ENCODE results near the gene SPTA1. TPM values are rescaled to one million over a fixed set of nuclear protein-coding genes. Genes with fewer than 3 reads are reported as not detected.

The SPTA1 gene
- total RNA-seq, 2 experiments from 2014 or later = 0.31 TPM; not detected in 1

GRCh38 chr1:158586942-158587341 lies 99.6 kb downstream of the SPTA1 start:
- no peak overlapping the region for H3K4me3 Mint-ChIP-seq
- H3K36me3 Mint-ChIP-seq (ENCODE audit: low read depth) = no peaks in the 10 kb centered on the region
- TF ChIP-seq CTCF (IDR thresholded peaks at IDR 0.05) = no peak
- no peak overlapping the region for H3K27ac Mint-ChIP-seq
- no peaks in the 10 kb centered on the region for H3K4me1 Mint-ChIP-seq (ENCODE audit: low read depth)
- ChIA-PET POLR2A (no interaction called here), CTCF (no interaction called here)
- ATAC-seq = no peak
- H3K9me3 Mint-ChIP-seq = peaks cover 5% of the 10 kb centered on the region
- intact Hi-C loops (cut with micrococcal nuclease) = no loop called here
- peaks cover 4% of the 10 kb centered on the region for H3K27me3 Mint-ChIP-seq
- DNase-seq = no peak

GRCh38 chr1:158583962-158584361 lies 102.6 kb downstream of the SPTA1 start:
- H3K4me3 Mint-ChIP-seq = no peak overlapping the region
- no peaks in the 10 kb centered on the region for H3K4me1 Mint-ChIP-seq (ENCODE audit: low read depth)
- no peak for ATAC-seq
- H3K27ac Mint-ChIP-seq = no peak overlapping the region
- H3K36me3 Mint-ChIP-seq (ENCODE audit: low read depth) = no peaks in the 10 kb centered on the region
- no peak for TF ChIP-seq CTCF (IDR thresholded peaks at IDR 0.05)
- H3K9me3 Mint-ChIP-seq = peaks cover 5% of the 10 kb centered on the region
- DNase-seq = no peak
- peaks cover 9% of the 10 kb centered on the region for H3K27me3 Mint-ChIP-seq
- intact Hi-C loops (cut with micrococcal nuclease) = no loop called here
- POLR2A ChIA-PET = no interaction called here
- CTCF ChIA-PET = no interaction called here

- ChIA-PET POLR2A (no interaction called here), CTCF (no interaction called here)
- no peak within 1 kb of the TSS for H3K4me3 Mint-ChIP-seq
- H3K9me3 Mint-ChIP-seq = no peaks in the 10 kb centered on the region
- H3K27me3 Mint-ChIP-seq = peaks cover 16% of the 10 kb centered on the region
- H3K4me1 Mint-ChIP-seq (ENCODE audit: low read depth) = no peaks in the 10 kb centered on the region
- no peak within 1 kb of the TSS for H3K27ac Mint-ChIP-seq
- TF ChIP-seq CTCF (IDR thresholded peaks at IDR 0.05) = no peak
- DNase-seq (no peak), ATAC-seq (no peak)
- no peaks in the 10 kb centered on the region for H3K36me3 Mint-ChIP-seq (ENCODE audit: low read depth)
- intact Hi-C loops (cut with micrococcal nuclease) = no loop called here
Measured at GRCh38 chr1:158579733-158580132, 106.8 kb downstream of the SPTA1 start, which contains the start of gene OR10X1. Gene OR10X1 (minus strand): TSS chr1:158579899. CDS start chr1:158579899, 0 bp downstream.

- DNase-seq (no peak), ATAC-seq (no peak)
- Mint-ChIP-seq H3K27ac (no peak overlapping the region), H3K36me3 (ENCODE audit: low read depth) (no peaks in the 10 kb centered on the region), H3K4me1 (ENCODE audit: low read depth) (no peaks in the 10 kb centered on the region), H3K9me3 (no peaks in the 10 kb centered on the region), H3K27me3 (peaks cover 14% of the 10 kb centered on the region), H3K4me3 (no peak overlapping the region)
- ChIA-PET POLR2A (no interaction called here), CTCF (no interaction called here)
- TF ChIP-seq CTCF (IDR thresholded peaks at IDR 0.05) = no peak
- intact Hi-C loops (cut with micrococcal nuclease) = no loop called here
Measured at GRCh38 chr1:158577561-158577960, 109.0 kb downstream of the SPTA1 start.

GRCh38 chr1:158572226-158572625 lies 114.3 kb downstream of the SPTA1 start:
- ChIA-PET CTCF (interaction anchor here (1.8 kb wide), 1 partner anchor 12 kb away, joined by 4 read pairs; no protein-coding TSS in a partner anchor), POLR2A (no interaction called here)
- Mint-ChIP-seq H3K4me3 (no peak overlapping the region), H3K9me3 (no peaks in the 10 kb centered on the region), H3K36me3 (ENCODE audit: low read depth) (no peaks in the 10 kb centered on the region), H3K4me1 (ENCODE audit: low read depth) (no peaks in the 10 kb centered on the region), H3K27ac (no peak overlapping the region), H3K27me3 (peaks cover 9% of the 10 kb centered on the region)
- no peak for ATAC-seq
- DNase-seq = no peak
- intact Hi-C loops (cut with micrococcal nuclease) = no loop called here
- no peak for TF ChIP-seq CTCF (IDR thresholded peaks at IDR 0.05)

All from activated CD8-positive, alpha-beta T cell treated with anti-CD3 and anti-CD28 coated beads for 36 hours (primary cell).